Endothelial cell (in vitro differentiated cells): ENCODE results near the gene FAT2. TPM values are rescaled to one million over a fixed set of nuclear protein-coding genes. Genes with fewer than 3 reads are reported as not detected.

Experiments used
- DNase-seq: peaks from one replicate; pipeline ENCODE4 v3.0.0; 2021; ENCODE audit warnings: low spot score
- H3K27ac Mint-ChIP-seq: one replicate; pipeline ENCODE4 v1.8.0; 2021; ENCODE audit warnings: mixed read lengths, inconsistent platforms; ENCODE audit not compliant: unreplicated experiment
- H3K27me3 Mint-ChIP-seq: one replicate; pipeline ENCODE4 v1.8.0; 2021; ENCODE audit warnings: mild to moderate bottlenecking, moderate library complexity, mixed read lengths, inconsistent platforms; ENCODE audit not compliant: unreplicated experiment
- H3K36me3 Mint-ChIP-seq: one replicate; pipeline ENCODE4 v1.8.0; 2021; ENCODE audit warnings: mild to moderate bottlenecking, low read depth, mixed read lengths, inconsistent platforms; ENCODE audit not compliant: unreplicated experiment
- H3K4me1 Mint-ChIP-seq: one replicate; pipeline ENCODE4 v1.8.0; 2021; ENCODE audit warnings: mild to moderate bottlenecking, mixed read lengths, inconsistent platforms; ENCODE audit not compliant: unreplicated experiment
- H3K4me3 Mint-ChIP-seq: one replicate; pipeline ENCODE4 v1.8.0; 2021; ENCODE audit warnings: mild to moderate bottlenecking, mixed read lengths, inconsistent platforms; ENCODE audit not compliant: unreplicated experiment
- H3K9me3 Mint-ChIP-seq: one replicate; pipeline ENCODE4 v1.8.0; 2021; ENCODE audit warnings: mixed read lengths, inconsistent platforms; ENCODE audit not compliant: unreplicated experiment
- total RNA-seq: library from RNA; stranded (reverse); fragmentation: NEBNext Ultra II Directional; extraction: Animal tissue kit (Norgen Biotek cat#: 25700); gene quantifications from one replicate; pipeline ENCODE4 v1.2.1, GENCODE V29; 2021; ENCODE audit not compliant: unreplicated experiment
- TF ChIP-seq, protein P1 (sequence below): fragments of 200-600 bp; sonication (generic); IDR thresholded peaks from one replicate; pipeline ENCODE4 v1.5.0; 2021; ENCODE audit warnings: antibody characterized with exemption; ENCODE audit not compliant: unreplicated experiment

Gene FAT2
- total RNA-seq, 1 donor from 2014 or later: 0.13 TPM

- H3K36me3 Mint-ChIP-seq: no peaks in the 10 kb centered on the region
Measured at GRCh38 chr5:151625285-151625684, 34.2 kb upstream of the FAT2 start.

DNA sequence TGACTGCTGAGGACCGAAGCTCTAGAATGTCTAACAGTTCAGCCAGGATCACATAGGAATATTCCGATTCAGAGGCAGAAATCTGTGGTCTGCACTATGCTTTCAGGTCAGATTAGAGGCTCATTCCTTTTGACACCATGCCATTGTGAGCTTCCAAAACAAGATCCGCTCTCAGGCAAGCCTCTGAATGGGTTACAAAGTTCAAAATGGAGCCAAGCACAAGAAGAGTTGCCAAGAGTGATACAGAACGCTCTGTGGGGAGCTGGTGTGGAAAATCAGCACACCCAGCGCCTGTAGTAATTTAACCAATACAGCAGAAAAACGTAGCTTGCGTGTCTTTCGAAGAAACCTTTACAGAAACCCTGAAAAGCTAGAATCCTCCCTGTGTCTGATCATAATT lies 33.3 kb upstream of the FAT2 start:
- H3K27ac Mint-ChIP-seq: no peak overlapping the region
- no peak overlapping the region for H3K4me3 Mint-ChIP-seq
- H3K27me3 Mint-ChIP-seq: peaks cover 2% of the 10 kb centered on the region
- DNase-seq: no peak
- H3K9me3 Mint-ChIP-seq: no peaks in the 10 kb centered on the region
- H3K4me1 Mint-ChIP-seq: peaks cover 9% of the 10 kb centered on the region
- H3K36me3 Mint-ChIP-seq: no peaks in the 10 kb centered on the region
- TF ChIP-seq, protein P1, sequence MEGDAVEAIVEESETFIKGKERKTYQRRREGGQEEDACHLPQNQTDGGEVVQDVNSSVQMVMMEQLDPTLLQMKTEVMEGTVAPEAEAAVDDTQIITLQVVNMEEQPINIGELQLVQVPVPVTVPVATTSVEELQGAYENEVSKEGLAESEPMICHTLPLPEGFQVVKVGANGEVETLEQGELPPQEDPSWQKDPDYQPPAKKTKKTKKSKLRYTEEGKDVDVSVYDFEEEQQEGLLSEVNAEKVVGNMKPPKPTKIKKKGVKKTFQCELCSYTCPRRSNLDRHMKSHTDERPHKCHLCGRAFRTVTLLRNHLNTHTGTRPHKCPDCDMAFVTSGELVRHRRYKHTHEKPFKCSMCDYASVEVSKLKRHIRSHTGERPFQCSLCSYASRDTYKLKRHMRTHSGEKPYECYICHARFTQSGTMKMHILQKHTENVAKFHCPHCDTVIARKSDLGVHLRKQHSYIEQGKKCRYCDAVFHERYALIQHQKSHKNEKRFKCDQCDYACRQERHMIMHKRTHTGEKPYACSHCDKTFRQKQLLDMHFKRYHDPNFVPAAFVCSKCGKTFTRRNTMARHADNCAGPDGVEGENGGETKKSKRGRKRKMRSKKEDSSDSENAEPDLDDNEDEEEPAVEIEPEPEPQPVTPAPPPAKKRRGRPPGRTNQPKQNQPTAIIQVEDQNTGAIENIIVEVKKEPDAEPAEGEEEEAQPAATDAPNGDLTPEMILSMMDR: no peak

More at GRCh38 chr5:151625285-151625684, 34.2 kb upstream of the FAT2 start:
- Mint-ChIP-seq H3K27me3 (peaks cover 2% of the 10 kb centered on the region), H3K27ac (no peak overlapping the region), H3K4me1 (peaks cover 5% of the 10 kb centered on the region), H3K4me3 (no peak overlapping the region), H3K9me3 (no peaks in the 10 kb centered on the region)
- no peak for DNase-seq
- TF ChIP-seq, protein P1: no peak

DNA sequence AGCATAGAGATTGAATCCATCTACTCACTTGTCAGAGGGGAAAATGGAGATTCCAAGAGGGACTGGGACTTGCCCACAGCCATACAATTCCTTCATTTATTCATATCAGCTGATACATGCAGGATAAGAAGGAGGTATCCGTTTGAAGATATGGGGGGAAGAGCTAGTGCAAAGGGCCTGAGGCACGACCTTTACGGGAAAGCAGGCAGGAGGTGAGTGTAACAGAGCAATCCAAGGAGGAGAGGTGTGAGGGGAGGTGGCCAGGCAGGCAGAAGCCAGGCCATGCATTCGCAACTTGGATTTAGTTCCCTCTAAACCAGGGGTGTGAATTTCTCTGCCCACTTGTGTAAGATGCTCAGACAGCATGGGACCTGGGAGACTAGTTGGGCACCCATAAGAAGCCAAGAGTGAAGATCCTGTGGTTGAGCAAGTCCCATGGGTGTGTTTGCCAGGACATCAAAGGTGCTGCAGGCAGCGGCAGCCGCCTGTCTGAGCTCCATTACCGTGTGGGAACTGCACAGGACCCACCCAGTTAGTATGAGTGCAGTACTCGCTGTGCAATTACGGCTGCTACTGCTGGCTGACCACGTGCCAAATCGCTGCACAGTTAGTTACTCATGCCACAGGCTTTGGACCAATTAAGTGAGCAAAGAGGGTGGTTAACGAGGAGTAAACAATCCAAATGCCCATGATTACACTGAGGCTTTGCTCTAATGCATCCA lies 31.4 kb upstream of the FAT2 start:
- Mint-ChIP-seq H3K4me3 (no peak overlapping the region), H3K27ac (no peak overlapping the region), H3K4me1 (peaks cover 9% of the 10 kb centered on the region), H3K27me3 (peaks cover 2% of the 10 kb centered on the region), H3K9me3 (no peaks in the 10 kb centered on the region), H3K36me3 (no peaks in the 10 kb centered on the region)
- DNase-seq: no peak
- TF ChIP-seq, protein P1: no peak

GRCh38 chr5:151620461-151620840 lies 29.3 kb upstream of the FAT2 start:
- no peaks in the 10 kb centered on the region for H3K9me3 Mint-ChIP-seq
- DNase-seq: no peak
- peaks cover 2% of the 10 kb centered on the region for H3K27me3 Mint-ChIP-seq
- peaks cover 9% of the 10 kb centered on the region for H3K4me1 Mint-ChIP-seq
- no peak overlapping the region for H3K27ac Mint-ChIP-seq
- TF ChIP-seq, protein P1: no peak
- no peak overlapping the region for H3K4me3 Mint-ChIP-seq
- H3K36me3 Mint-ChIP-seq: no peaks in the 10 kb centered on the region

- no peak overlapping the region for H3K4me3 Mint-ChIP-seq
- TF ChIP-seq, protein P1: no peak
- no peak overlapping the region for H3K27ac Mint-ChIP-seq
- H3K36me3 Mint-ChIP-seq: no peaks in the 10 kb centered on the region
- no peak for DNase-seq
- H3K27me3 Mint-ChIP-seq: peaks cover 2% of the 10 kb centered on the region
- no peaks in the 10 kb centered on the region for H3K9me3 Mint-ChIP-seq
- peaks cover 9% of the 10 kb centered on the region for H3K4me1 Mint-ChIP-seq
Measured at GRCh38 chr5:151619812-151620460, 28.8 kb upstream of the FAT2 start.
